PC-3 (cell line): ENCODE data around the gene PHF2. TPM values are rescaled to one million over a fixed set of nuclear protein-coding genes. Genes with fewer than 3 reads are reported as not detected.

ENCODE experiments used
- ATAC-seq: fragments of 200-7000 bp; cut with Tn5 transposase; 2 replicates; pipeline ENCODE4 v1.9.1; 2020; ENCODE audit warnings: mild to moderate bottlenecking, moderate library complexity
- BruUV-seq: library from RNA; stranded (reverse); fragments of 400-500 nt; replicated peaks from 2 replicates; lab custom pipeline; 2021; lab: Mats Ljungman, UMichigan
- CTCF ChIA-PET: fragments of 300-600 bp; sonication (Branson Sonifier 250); formaldehyde crosslinking; loops from one replicate; lab custom pipeline; 2022; ENCODE audit warnings: antibody characterized with exemption; lab: Charles Lee
- POLR2A ChIA-PET: fragments of 300-600 bp; sonication (Branson Sonifier 250); formaldehyde crosslinking; loops from one replicate; lab custom pipeline; 2022; ENCODE audit warnings: antibody characterized with exemption; ENCODE audit not compliant: unreplicated experiment; lab: Charles Lee
- DNase-seq: peaks from one replicate; pipeline ENCODE4 v3.0.0-alpha.2; 2015
- H2AFZ ChIP-seq: fragments of 300-600 bp; sonication (generic); 2 replicates; pipeline ENCODE4 v1.6.0; 2016; ENCODE audit warnings: antibody characterized with exemption, low read length
- H3F3A ChIP-seq: fragments of 300-600 bp; sonication (generic); one replicate; pipeline ENCODE4 v1.6.0; 2017; ENCODE audit warnings: antibody characterized with exemption, low read length, control low read depth, mild to moderate bottlenecking; ENCODE audit not compliant: unreplicated experiment
- H3K27ac ChIP-seq: fragments of 300-600 bp; sonication (generic); 2 replicates; pipeline ENCODE4 v1.5.1; 2016; ENCODE audit warnings: mild to moderate bottlenecking, low read length
- H3K27me3 ChIP-seq: fragments of 300-600 bp; sonication (generic); 2 replicates; pipeline ENCODE4 v1.6.1; 2016; ENCODE audit warnings: low read length, mixed read lengths
- H3K36me3 ChIP-seq: fragments of 300-600 bp; sonication (generic); 2 replicates; pipeline ENCODE4 v1.6.1; 2016; ENCODE audit warnings: low read depth, mixed run types, low read length, mixed read lengths
- H3K4me1 ChIP-seq: fragments of 300-600 bp; sonication (generic); 2 replicates; pipeline ENCODE4 v1.5.1; 2016; ENCODE audit warnings: low read length; ENCODE audit not compliant: insufficient read depth
- H3K4me2 ChIP-seq: fragments of 300-600 bp; sonication (generic); 2 replicates; pipeline ENCODE4 v1.6.0; 2016; ENCODE audit warnings: low read length
- H3K4me3 ChIP-seq: fragments of 300-600 bp; sonication (generic); 2 replicates; pipeline ENCODE4 v1.5.1; 2016; ENCODE audit warnings: mild to moderate bottlenecking, low read length, mixed read lengths
- H3K79me2 ChIP-seq: fragments of 300-600 bp; sonication (generic); 2 replicates; pipeline ENCODE4 v1.6.1; 2017; ENCODE audit warnings: low read length, mixed read lengths
- H3K9ac ChIP-seq: fragments of 300-600 bp; sonication (generic); 2 replicates; pipeline ENCODE4 v1.6.0; 2016; ENCODE audit warnings: mild to moderate bottlenecking, low read length
- H3K9me2 ChIP-seq: fragments of 300-600 bp; sonication (generic); replicated peaks from 2 replicates; pipeline ENCODE4 v1.6.1; 2016; ENCODE audit warnings: mixed run types, low read length, mixed read lengths
- H3K9me3 ChIP-seq: fragments of 300-600 bp; sonication (generic); 2 replicates; pipeline ENCODE4 v1.6.1; 2016; ENCODE audit warnings: low read length, mixed read lengths
- H4K20me1 ChIP-seq: fragments of 300-600 bp; sonication (generic); 2 replicates; pipeline ENCODE4 v1.6.1; 2016; ENCODE audit warnings: low read length, mixed read lengths
- EZH2 ChIP-seq: fragments of 300-600 bp; sonication (generic); IDR thresholded peaks from one replicate; pipeline ENCODE4 v1.6.1; 2017; ENCODE audit warnings: antibody characterized with exemption, mild to moderate bottlenecking, low read length; ENCODE audit not compliant: unreplicated experiment
- EZH2phosphoT487 ChIP-seq: fragments of 300-600 bp; sonication (generic); IDR thresholded peaks from 2 replicates; pipeline ENCODE4 v1.6.1; 2018; ENCODE audit warnings: mild to moderate bottlenecking, antibody characterized with exemption, low read length, borderline replicate concordance
- intact Hi-C: fragments of 100-400 bp; cut with micrococcal nuclease; formaldehyde crosslinking; loops from 2 replicates; pipeline ENCODE4 v1.9.0; 2023
- total RNA-seq: library from RNA; depleted of rRNA; stranded (reverse); fragments of >200 nt; gene quantifications from 2 replicates; pipeline ENCODE4 v1.2.3, GENCODE V29; 2014
- TF ChIP-seq, protein P1 (sequence below): fragments of 300-600 bp; sonication (generic); conservative IDR thresholded peaks from 2 replicates; pipeline ENCODE4 v1.5.1; 2017; ENCODE audit warnings: antibody characterized with exemption, low read depth, mild to moderate bottlenecking, low read length

PHF2 gene
- total RNA-seq, 1 experiment from 2014 or later = 10.6 TPM

DNA sequence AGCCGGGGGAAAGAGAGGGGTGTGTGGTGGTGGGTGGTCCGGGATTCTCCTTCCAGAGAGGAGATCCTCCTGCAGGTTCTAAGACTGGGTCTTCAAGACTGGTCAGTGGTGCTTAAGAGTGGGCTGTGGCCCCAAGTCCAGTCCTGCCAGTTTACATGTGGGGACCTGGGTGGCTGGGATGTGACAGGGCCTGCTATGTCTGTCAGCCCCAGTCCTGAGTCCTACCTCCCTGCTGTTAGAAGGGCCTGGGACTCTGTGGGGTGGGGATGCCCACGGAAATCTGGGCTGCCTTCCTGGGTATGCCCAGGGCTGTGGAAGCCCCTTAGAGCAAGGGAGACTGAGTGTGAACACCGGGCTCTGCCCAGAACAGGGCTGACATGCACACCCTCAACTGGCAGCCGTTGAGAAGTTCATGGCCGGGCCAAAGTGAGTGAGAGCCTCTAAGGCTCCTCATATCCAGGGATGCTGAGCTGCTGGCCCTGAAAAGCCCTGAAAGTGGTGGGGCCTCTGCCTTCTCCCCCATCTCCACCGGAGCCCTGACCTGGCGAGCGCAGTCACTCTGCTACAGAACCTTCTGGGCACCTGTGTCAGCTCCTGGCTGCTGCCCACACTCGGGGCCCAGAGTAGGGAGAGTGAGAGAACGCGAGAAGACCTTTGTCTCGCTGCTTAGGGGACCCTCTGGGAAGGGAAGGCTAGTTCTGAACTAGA is 1.7 kb downstream of the PHF2 start:
- Histone ChIP-seq H3K79me2 (peaks cover 68% of the 10 kb centered on the region), H3K27me3 (no peaks in the 10 kb centered on the region), H3K4me2 (peak overlapping the region; percentile 88), H3K27ac (no peak overlapping the region), H2AFZ (peak overlapping the region; percentile 58; the same call in 1 of the 2 replicates), H4K20me1 (no peaks in the 10 kb centered on the region), H3F3A (no peaks in the 10 kb centered on the region), H3K9me3 (no peaks in the 10 kb centered on the region), H3K9ac (no peak overlapping the region), H3K9me2 (no peaks in the 10 kb centered on the region), H3K36me3 (no peaks in the 10 kb centered on the region; the same call in 1 of the 2 replicates), H3K4me1 (peaks cover 12% of the 10 kb centered on the region), H3K4me3 (peak overlapping the region; percentile 73)
- no peak for TF ChIP-seq EZH2
- POLR2A ChIA-PET = no interaction called here
- peak; percentile 9 for ATAC-seq
- intact Hi-C loops = no loop called here
- no peak for DNase-seq
- CTCF ChIA-PET = no interaction called here
- BruUV-seq = no TSS peak

DNA sequence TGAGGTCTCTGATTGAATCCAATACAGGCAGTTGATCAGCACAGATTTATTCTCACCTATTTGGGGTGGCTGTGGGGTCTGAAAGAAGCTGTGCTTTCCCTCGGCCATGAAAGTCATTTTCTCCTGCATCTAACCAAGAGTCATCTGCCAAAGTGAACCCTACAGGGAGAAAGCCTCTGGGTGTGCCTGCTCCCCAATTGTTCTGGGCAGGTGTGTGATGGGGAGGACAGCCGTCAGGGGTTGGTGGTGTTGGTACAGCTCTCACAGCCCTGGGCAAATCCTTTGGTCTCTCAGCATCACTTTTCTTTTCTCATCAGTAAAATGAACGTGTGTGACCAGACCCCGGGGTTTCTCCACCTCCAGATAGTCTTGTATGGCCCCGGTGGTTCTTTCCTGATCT is 2.5 kb downstream of the PHF2 start:
- no peaks in the 10 kb centered on the region for H3F3A ChIP-seq
- BruUV-seq = no TSS peak
- ChIA-PET POLR2A (no interaction called here), CTCF (no interaction called here)
- TF ChIP-seq, protein P1, sequence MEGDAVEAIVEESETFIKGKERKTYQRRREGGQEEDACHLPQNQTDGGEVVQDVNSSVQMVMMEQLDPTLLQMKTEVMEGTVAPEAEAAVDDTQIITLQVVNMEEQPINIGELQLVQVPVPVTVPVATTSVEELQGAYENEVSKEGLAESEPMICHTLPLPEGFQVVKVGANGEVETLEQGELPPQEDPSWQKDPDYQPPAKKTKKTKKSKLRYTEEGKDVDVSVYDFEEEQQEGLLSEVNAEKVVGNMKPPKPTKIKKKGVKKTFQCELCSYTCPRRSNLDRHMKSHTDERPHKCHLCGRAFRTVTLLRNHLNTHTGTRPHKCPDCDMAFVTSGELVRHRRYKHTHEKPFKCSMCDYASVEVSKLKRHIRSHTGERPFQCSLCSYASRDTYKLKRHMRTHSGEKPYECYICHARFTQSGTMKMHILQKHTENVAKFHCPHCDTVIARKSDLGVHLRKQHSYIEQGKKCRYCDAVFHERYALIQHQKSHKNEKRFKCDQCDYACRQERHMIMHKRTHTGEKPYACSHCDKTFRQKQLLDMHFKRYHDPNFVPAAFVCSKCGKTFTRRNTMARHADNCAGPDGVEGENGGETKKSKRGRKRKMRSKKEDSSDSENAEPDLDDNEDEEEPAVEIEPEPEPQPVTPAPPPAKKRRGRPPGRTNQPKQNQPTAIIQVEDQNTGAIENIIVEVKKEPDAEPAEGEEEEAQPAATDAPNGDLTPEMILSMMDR = no peak
- TF ChIP-seq EZH2phosphoT487 (no peak), EZH2 (no peak)
- H3K27me3 ChIP-seq = no peaks in the 10 kb centered on the region
- no peak for ATAC-seq
- H3K9me2 ChIP-seq = no peaks in the 10 kb centered on the region
- H3K4me2 ChIP-seq = no peak overlapping the region
- H3K9me3 ChIP-seq = no peaks in the 10 kb centered on the region
- no peak overlapping the region for H3K4me3 ChIP-seq
- no peaks in the 10 kb centered on the region; the same call in 1 of the 2 replicates for H3K36me3 ChIP-seq
- H3K79me2 ChIP-seq = peaks cover 73% of the 10 kb centered on the region
- no peak overlapping the region for H3K27ac ChIP-seq
- intact Hi-C loops = no loop called here
- no peaks in the 10 kb centered on the region for H4K20me1 ChIP-seq
- H3K9ac ChIP-seq = no peak overlapping the region
- peaks cover 12% of the 10 kb centered on the region for H3K4me1 ChIP-seq
- no peak overlapping the region for H2AFZ ChIP-seq
- no peak for DNase-seq

DNA sequence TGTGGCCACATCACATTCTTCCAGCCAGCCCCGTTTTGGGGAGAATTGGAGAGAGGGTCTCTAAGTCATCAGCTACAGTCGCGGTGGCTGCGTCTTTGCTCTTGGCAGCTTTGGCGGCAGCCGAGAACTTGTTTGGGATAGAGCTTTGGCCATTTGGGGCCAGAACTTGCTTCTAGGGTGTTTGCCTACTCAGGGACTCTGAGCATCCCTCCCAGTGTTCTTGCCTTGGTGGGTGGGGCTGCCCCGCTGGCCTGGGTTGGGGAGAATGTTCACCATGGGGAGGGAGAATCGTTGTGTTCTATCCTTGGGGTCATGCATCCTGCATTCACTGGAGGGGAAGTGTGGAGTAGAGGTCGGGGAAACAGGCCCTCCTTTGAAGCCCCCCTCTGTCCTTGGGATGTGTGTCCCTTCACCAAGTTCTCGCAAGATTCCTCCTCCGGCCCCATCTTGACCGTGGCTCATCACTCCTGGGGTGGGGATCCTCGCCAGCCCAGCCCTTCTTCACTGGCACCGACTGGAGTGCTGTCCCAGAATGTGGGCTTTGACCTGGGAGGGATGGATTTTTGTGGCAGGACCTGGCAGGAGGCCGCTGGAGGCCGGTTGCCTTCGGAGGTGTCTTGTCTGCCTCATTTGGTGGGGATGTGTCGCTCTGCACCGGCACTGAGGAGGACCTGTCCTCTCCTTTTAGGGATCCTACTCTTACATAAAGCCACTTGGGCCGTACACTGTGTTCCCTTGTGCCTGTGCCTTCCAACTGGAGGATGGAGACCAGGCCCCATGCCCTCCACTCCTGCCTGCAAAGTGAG is 3.5 kb downstream of the PHF2 start:
- Histone ChIP-seq H3K4me1 (peaks cover 12% of the 10 kb centered on the region), H3K4me2 (no peak overlapping the region), H4K20me1 (no peaks in the 10 kb centered on the region), H3F3A (no peaks in the 10 kb centered on the region), H3K79me2 (peaks cover 83% of the 10 kb centered on the region), H3K27me3 (no peaks in the 10 kb centered on the region), H2AFZ (no peak overlapping the region), H3K9ac (no peak overlapping the region), H3K4me3 (no peak overlapping the region), H3K27ac (no peak overlapping the region), H3K9me3 (0 out of 2 replicates have a peak, but pooled peaks cover 6% of the 10 kb centered on the region), H3K9me2 (no peaks in the 10 kb centered on the region), H3K36me3 (peaks cover 7% of the 10 kb centered on the region; the same call in 1 of the 2 replicates)
- CTCF ChIA-PET = no interaction called here
- no peak for TF ChIP-seq EZH2phosphoT487
- TF ChIP-seq, protein P1 = no peak
- TF ChIP-seq EZH2 = no peak
- BruUV-seq = no TSS peak
- DNase-seq = no peak
- POLR2A ChIA-PET = no interaction called here
- intact Hi-C loops = no loop called here
- ATAC-seq = no peak
